GM21390 (cell line): ENCODE results near the gene ZNF836.
A peak's percentile ranks its signal among the peaks of the same experiment; 100 is the strongest.

ENCODE experiments used
- ATAC-seq: cut with Tn5 transposase; IDR thresholded peaks from one replicate; pipeline ENCODE4 v1.9.1; 2021; ENCODE audit not compliant: unreplicated experiment

The ZNF836 gene

GRCh38 chr19:52188822-52189734 is 17.7 kb upstream of the ZNF836 start:
- peak; percentile 2 for ATAC-seq

- ATAC-seq, result no peak
Observed at GRCh38 chr19:52187407-52187806, 16.0 kb upstream of the ZNF836 start.

GRCh38 chr19:52176574-52176973 is 5.2 kb upstream of the ZNF836 start:
- no peak for ATAC-seq

- ATAC-seq, result no peak
Observed at GRCh38 chr19:52172347-52172746, 926 bp upstream of the ZNF836 start.

- no peak for ATAC-seq
Observed at GRCh38 chr19:52170863-52171320, 529 bp downstream of the ZNF836 start.

- no peak for ATAC-seq
Observed at GRCh38 chr19:52170304-52170703, 1.1 kb downstream of the ZNF836 start.

- no peak for ATAC-seq
Observed at GRCh38 chr19:52155596-52156359, 15.6 kb downstream of the ZNF836 start.

GRCh38 chr19:52148256-52148655 is 23.2 kb downstream of the ZNF836 start:
- no peak for ATAC-seq

GRCh38 chr19:52142001-52142595 is 29.3 kb downstream of the ZNF836 start:
- no peak for ATAC-seq

- no peak for ATAC-seq
Observed at GRCh38 chr19:52141203-52141602, 30.2 kb downstream of the ZNF836 start.

GRCh38 chr19:52140032-52140710 is 31.2 kb downstream of the ZNF836 start:
- ATAC-seq, result no peak

GRCh38 chr19:52139252-52140031 is 32.0 kb downstream of the ZNF836 start, which contains the start of gene ZNF616:
Gene ZNF616 (minus strand): TSS chr19:52139938. CDS start chr19:52130512, 9,426 bp downstream.
- peak; percentile 81 for ATAC-seq

- no peak for ATAC-seq
Observed at GRCh38 chr19:52138983-52139251, 32.5 kb downstream of the ZNF836 start.

- ATAC-seq, result no peak
Observed at GRCh38 chr19:52138278-52138982, 33.0 kb downstream of the ZNF836 start.

GRCh38 chr19:52120286-52120685 is 51.1 kb downstream of the ZNF836 start:
- no peak for ATAC-seq

GRCh38 chr19:52115526-52116053 is 55.8 kb downstream of the ZNF836 start:
- ATAC-seq, result no peak

- ATAC-seq, result no peak
Observed at GRCh38 chr19:52114691-52115090, 56.7 kb downstream of the ZNF836 start.

- ATAC-seq, result no peak
Observed at GRCh38 chr19:52112624-52113023, 58.8 kb downstream of the ZNF836 start.

GRCh38 chr19:52110780-52111179 is 60.6 kb downstream of the ZNF836 start:
- no peak for ATAC-seq
